Large intestine (tissue), 3 donors: ENCODE data around the gene ATG10. TPM values are rescaled to one million over a fixed set of nuclear protein-coding genes. Genes with fewer than 3 reads are reported as not detected.

ENCODE experiments used
- DNase-seq, 2 donors: peaks; one replicate each; pipeline versions ENCODE4 v3.0.0 to v3.0.0-alpha.2; 2013
- H3K27ac ChIP-seq: one replicate; pipeline ENCODE4 v1.5.1; 2013; ENCODE audit warnings: low read length
- H3K27me3 ChIP-seq: 2 replicates; pipeline ENCODE4 v1.6.1; 2013; ENCODE audit warnings: low read length; ENCODE audit not compliant: control insufficient read depth, insufficient read depth
- H3K36me3 ChIP-seq: 2 replicates; pipeline ENCODE4 v1.6.1; 2013; ENCODE audit warnings: low read length; ENCODE audit not compliant: control insufficient read depth, insufficient read depth
- H3K4me1 ChIP-seq: one replicate; pipeline ENCODE4 v1.6.1; 2013; ENCODE audit warnings: low read length; ENCODE audit not compliant: control insufficient read depth, insufficient read depth
- H3K4me3 ChIP-seq: one replicate; pipeline ENCODE4 v1.5.1; 2013; ENCODE audit warnings: low read length
- H3K9me3 ChIP-seq: one replicate; pipeline ENCODE4 v1.6.1; 2013; ENCODE audit warnings: mild to moderate bottlenecking, low read depth, low read length, moderate library complexity; ENCODE audit not compliant: control insufficient read depth
- WGBS: methylation state at CpG from one replicate; pipeline ENCODE4 v1.1.5; 2013; ENCODE audit warnings: low lambda C conversion rate; ENCODE audit not compliant: insufficient coverage; 5-methylcytosine and 5-hydroxymethylcytosine counted together
- polyA plus RNA-seq: library from polyadenylated mRNA; unstranded; fragments of 120-200 nt; gene quantifications from one replicate; pipeline ENCODE4 v1.2.1, GENCODE V29; 2013

ATG10 gene
- polyA plus RNA-seq, 1 donor = 9.2 TPM

DNA sequence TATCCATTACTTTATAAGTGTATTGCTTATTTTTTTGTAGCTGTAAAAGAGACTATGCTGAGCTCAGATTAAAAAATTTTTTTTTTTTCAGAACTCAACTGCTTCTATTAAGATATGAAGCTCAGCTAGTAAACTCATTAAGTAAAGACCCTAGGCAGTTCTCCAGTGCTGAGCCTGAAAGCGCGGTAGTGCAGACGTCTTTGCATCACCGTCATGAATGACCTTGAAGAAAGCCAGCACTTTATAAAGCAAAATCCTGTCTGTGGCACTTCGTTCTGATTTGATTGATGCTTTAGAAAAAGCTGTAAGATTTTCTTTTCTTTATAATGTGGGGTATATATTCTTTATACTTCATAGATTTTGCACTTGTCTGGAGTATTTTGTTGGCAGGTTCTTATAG, 105.7 kb downstream of the ATG10 start:
- WGBS = no CpG with 5 or more reads among the region's 5 CpGs
- DNase-seq = no peak
- no peaks in the 10 kb centered on the region for H3K27me3 ChIP-seq
- H3K9me3 ChIP-seq = peaks cover 3% of the 10 kb centered on the region
- H3K4me3 ChIP-seq = no peak overlapping the region
- H3K36me3 ChIP-seq = no peaks in the 10 kb centered on the region
- no peaks in the 10 kb centered on the region for H3K4me1 ChIP-seq
- H3K27ac ChIP-seq = no peak overlapping the region

DNA sequence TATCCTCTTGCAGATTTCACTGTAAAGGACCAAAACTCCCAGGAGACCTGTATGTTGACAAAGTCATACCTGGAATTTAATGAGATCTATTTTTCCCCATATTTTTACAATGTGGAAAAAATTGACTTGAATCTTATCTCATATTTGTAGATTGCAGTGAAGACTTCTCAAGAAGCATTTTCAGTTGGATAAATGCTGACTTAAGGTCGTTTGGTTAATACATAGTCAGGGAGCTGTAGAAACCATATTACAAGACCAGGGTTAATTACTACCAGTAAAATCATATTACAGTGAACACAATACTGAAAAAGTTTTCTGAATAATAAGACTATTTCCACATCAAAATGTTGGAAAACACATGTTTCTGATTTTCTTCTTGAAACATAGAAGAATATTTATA, 119.8 kb downstream of the ATG10 start:
- Histone ChIP-seq H3K27me3 (no peaks in the 10 kb centered on the region), H3K4me3 (no peak overlapping the region), H3K9me3 (peaks cover 3% of the 10 kb centered on the region), H3K27ac (no peak overlapping the region), H3K36me3 (no peaks in the 10 kb centered on the region), H3K4me1 (no peaks in the 10 kb centered on the region)
- WGBS = no CpG with 5 or more reads among the region's 1 CpG
- no peak for DNase-seq

DNA sequence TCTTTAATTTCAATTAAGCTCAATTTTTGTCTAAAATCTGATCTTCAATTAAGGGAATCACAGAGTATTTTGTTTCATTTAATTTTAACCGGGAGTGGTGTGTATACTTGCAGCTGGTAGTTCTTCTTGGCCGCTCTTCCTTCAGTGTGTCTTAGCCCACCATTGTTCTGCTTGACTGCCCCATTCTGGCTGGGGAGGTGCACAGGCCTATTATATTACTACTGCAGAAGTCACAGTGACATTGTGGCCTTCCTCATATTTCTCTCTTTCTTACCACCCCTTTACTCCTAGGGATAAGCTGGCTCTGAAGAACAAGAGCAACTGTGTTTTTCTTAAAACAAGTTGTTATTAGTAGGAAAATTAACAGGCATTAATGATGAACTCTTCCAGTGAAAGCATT, 123.7 kb downstream of the ATG10 start:
- DNase-seq = no peak
- no peak overlapping the region for H3K4me3 ChIP-seq
- H3K9me3 ChIP-seq = peaks cover 3% of the 10 kb centered on the region
- H3K36me3 ChIP-seq = no peaks in the 10 kb centered on the region
- WGBS = no CpG with 5 or more reads among the region's 2 CpGs
- no peak overlapping the region for H3K27ac ChIP-seq
- no peaks in the 10 kb centered on the region for H3K4me1 ChIP-seq
- no peaks in the 10 kb centered on the region for H3K27me3 ChIP-seq

DNA sequence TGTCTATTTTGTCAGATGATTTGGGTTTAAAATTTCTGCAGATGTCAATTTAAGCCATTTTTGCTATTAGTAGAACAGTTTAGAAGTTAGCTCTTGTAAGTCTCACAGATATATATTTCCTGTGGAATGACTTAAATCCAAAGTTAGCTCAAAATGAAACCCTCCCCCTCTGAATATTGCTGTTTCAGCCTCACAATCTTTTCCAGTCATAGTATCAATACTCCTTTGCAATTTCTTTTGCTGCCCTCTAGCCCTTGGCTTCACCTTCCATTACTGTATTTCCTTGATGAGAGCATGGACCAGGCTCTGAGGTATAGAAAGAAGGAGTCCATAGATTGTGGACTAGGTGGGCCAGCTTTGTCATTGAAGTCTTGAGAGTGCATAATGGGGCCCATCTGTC, 124.4 kb downstream of the ATG10 start:
- no peak for DNase-seq
- no peak overlapping the region for H3K27ac ChIP-seq
- H3K9me3 ChIP-seq = peaks cover 3% of the 10 kb centered on the region
- no peak overlapping the region for H3K4me3 ChIP-seq
- peaks cover 2% of the 10 kb centered on the region for H3K4me1 ChIP-seq
- H3K36me3 ChIP-seq = no peaks in the 10 kb centered on the region
- no peaks in the 10 kb centered on the region for H3K27me3 ChIP-seq

DNA sequence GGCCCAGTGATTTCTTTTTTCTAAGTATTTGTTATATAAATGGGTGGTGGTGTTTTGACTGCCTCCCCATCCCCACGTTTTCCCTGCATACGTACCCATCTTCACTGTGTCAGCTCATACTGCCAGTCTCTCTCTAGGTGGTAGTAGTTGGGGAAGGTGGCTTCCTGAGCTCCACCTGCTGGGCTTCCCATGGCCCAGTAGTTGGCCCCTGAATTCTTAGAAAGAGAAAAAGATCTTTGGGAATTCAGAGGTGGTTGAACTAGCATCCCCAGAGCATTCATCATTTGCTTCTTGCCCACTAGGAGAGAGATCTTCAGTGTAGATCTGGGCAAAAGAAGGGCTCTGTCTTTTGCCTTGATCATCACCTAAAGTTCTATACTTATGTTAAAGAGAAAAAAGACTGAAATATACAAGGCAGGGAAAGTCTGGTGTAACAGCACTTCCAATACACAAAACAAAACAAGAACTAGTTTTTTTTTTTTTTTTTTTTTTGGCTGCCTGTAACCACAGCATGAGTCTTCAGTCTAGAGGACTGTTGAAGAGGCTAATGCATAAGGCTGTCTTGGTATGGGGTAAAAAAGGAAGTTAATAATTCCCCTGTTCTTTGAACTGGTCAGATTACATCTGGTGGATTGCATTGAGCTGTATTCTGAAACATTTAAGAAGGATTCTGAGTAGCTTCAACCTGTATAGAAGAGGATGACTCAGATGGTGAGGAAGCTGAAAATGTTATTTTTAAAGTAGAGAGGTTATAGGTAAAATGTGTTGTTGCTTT, 128.7 kb downstream of the ATG10 start:
- peak; percentile 29 to 45 for DNase-seq
- WGBS = no CpG with 5 or more reads among the region's 2 CpGs
- Histone ChIP-seq H3K36me3 (no peaks in the 10 kb centered on the region), H3K27me3 (no peaks in the 10 kb centered on the region), H3K4me1 (peaks cover 4% of the 10 kb centered on the region), H3K4me3 (no peak overlapping the region), H3K9me3 (no peaks in the 10 kb centered on the region), H3K27ac (no peak overlapping the region)

DNA sequence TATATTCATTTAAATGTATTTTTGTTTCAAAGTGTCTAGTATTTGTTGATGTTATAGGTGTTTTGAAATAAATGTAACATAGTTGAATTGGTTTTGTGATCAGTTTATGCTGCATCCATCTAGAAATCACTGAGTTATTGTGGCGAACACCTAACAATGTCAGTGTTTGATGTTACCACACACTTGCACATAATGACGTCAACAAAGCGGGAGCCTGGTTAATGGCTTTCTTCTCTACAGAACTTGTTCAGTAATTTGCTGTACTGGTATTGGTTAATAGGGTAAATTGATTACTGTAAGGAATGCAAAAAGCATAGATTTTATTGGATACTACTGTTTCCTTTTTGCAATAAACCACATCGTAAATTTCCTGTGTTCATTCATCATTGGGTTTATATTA, 133.0 kb downstream of the ATG10 start:
- no peaks in the 10 kb centered on the region for H3K27me3 ChIP-seq
- H3K27ac ChIP-seq = no peak overlapping the region
- WGBS = 100% methylated on average over 1 of the region's 4 CpGs
- H3K4me1 ChIP-seq = peaks cover 4% of the 10 kb centered on the region
- no peak overlapping the region for H3K4me3 ChIP-seq
- DNase-seq = no peak
- H3K9me3 ChIP-seq = no peaks in the 10 kb centered on the region
- no peaks in the 10 kb centered on the region for H3K36me3 ChIP-seq

DNA sequence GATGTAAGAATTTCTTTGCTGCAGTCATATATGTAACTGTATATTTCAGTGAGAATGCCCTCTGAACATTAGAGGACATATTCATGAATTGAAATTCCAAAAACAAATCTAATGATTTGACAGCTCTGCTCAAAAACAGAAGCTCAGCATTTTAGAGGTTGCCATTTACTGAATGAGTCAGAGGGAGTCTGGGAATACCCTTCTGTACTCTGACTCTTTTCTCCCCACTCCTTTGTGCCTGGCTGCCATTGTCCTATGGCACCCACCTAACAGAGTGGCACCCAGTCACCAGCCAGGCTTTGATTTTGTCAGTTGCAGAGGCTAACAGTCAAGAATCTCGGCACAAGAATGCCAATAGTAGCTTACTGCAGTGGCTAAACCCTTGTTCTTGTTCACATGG, 133.6 kb downstream of the ATG10 start:
- Histone ChIP-seq H3K27ac (no peak overlapping the region), H3K4me1 (peaks cover 4% of the 10 kb centered on the region), H3K4me3 (no peak overlapping the region), H3K9me3 (no peaks in the 10 kb centered on the region), H3K36me3 (no peaks in the 10 kb centered on the region), H3K27me3 (no peaks in the 10 kb centered on the region)
- no CpG with 5 or more reads among the region's 1 CpG for WGBS
- no peak for DNase-seq

DNA sequence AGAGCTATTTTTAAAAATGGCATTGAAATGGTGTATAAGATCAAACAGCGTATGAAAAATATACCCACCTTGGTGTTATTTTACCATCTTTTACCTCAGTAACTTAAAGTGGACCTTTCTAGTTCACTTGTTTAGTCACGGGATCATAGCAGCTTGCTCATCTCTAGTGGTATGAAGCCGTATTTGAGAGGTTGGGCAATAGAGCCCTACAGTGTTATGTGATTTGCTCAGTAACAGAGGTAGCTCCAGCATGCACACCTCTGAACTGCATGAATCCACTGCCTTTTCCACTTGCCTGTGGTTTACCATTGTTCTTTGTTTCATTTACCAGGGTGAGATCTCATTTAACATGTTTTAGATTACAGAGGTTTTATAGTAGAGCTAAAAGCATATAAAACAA, 134.4 kb downstream of the ATG10 start:
- no peak overlapping the region for H3K27ac ChIP-seq
- H3K27me3 ChIP-seq = no peaks in the 10 kb centered on the region
- DNase-seq = no peak
- H3K9me3 ChIP-seq = no peaks in the 10 kb centered on the region
- no peak overlapping the region for H3K4me3 ChIP-seq
- no CpG with 5 or more reads among the region's 3 CpGs for WGBS
- peaks cover 3% of the 10 kb centered on the region for H3K4me1 ChIP-seq
- H3K36me3 ChIP-seq = no peaks in the 10 kb centered on the region

DNA sequence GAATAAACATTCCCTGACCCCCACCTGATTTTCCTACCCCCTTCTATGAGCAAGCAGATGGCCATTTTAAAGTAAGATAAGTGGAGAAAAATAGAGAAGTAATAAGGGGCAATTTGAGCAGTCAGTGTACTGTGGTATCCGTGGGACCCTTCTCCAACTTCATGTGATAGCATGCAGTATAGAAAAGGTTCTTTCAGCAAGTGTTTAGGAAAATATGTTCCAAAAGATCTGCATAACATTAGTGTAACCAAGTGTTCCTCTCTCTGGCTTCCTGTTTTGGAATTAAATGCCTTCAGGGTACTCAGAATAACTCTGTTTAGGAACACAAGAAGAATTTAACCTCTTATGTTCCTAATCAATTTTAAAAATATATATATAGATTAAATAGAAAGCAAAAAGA, 134.9 kb downstream of the ATG10 start:
- no peak overlapping the region for H3K27ac ChIP-seq
- H3K4me3 ChIP-seq = no peak overlapping the region
- no peaks in the 10 kb centered on the region for H3K9me3 ChIP-seq
- no peaks in the 10 kb centered on the region for H3K27me3 ChIP-seq
- no CpG with 5 or more reads among the region's 1 CpG for WGBS
- DNase-seq = no peak
- H3K36me3 ChIP-seq = no peaks in the 10 kb centered on the region
- no peaks in the 10 kb centered on the region for H3K4me1 ChIP-seq

DNA sequence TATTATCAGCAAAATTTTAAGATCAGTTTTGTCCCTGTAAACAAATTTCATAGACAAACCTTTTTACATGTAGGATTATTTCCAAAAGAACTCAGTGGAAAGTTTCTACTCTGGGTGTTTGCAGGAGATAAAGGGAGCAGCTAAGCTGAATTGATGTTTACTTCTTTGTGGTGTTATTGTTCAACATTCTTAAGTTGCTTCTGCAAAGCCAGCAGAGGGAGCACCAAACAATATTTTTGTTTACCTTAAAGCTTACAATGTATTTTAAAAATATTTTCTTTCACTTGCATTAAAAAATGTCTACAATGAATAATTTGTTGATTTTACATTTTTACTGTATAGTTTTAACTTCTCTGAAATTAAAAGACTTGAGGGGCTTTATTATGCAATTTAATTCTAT, 135.4 kb downstream of the ATG10 start:
- Histone ChIP-seq H3K36me3 (no peaks in the 10 kb centered on the region), H3K27ac (no peak overlapping the region), H3K9me3 (no peaks in the 10 kb centered on the region), H3K27me3 (no peaks in the 10 kb centered on the region), H3K4me1 (no peaks in the 10 kb centered on the region), H3K4me3 (no peak overlapping the region)
- DNase-seq = no peak

DNA sequence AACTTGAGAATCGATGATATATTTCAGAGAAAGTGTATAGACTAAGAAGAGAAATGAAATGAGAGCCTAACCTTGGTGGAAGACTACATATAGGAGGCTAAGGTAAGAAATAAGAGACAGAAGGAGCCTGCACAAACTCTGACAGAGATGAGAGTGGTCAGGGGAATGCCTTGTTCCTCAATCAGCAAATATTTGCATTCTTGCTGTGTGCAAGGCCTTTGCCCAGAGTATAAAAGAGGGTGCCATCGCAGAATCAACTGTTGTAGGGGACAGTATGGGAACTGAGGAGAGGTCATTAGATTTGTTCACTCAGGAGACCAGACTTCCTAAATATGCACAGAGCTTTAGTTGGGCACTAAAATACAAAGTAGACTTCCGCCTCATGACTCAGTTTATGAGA, 137.2 kb downstream of the ATG10 start:
- no peaks in the 10 kb centered on the region for H3K36me3 ChIP-seq
- no peaks in the 10 kb centered on the region for H3K27me3 ChIP-seq
- DNase-seq = no peak
- WGBS = 100% methylated on average over 1 of the region's 3 CpGs
- H3K9me3 ChIP-seq = no peaks in the 10 kb centered on the region
- no peak overlapping the region for H3K27ac ChIP-seq
- no peak overlapping the region for H3K4me3 ChIP-seq
- no peaks in the 10 kb centered on the region for H3K4me1 ChIP-seq
